GM19397 (cell line): Measurements from ENCODE around the gene STYXL2.

Experiments used
- ATAC-seq: cut with Tn5 transposase; IDR thresholded peaks from one replicate; pipeline ENCODE4 v1.9.1; 2021; ENCODE audit warnings: mild to moderate bottlenecking, moderate library complexity; ENCODE audit not compliant: unreplicated experiment

Gene STYXL2

GRCh38 chr1:167077128-167077867, 16.6 kb upstream of the STYXL2 start:
- ATAC-seq: no peak

GRCh38 chr1:167077868-167078210, 16.0 kb upstream of the STYXL2 start:
- no peak for ATAC-seq

- no peak for ATAC-seq
Measured at GRCh38 chr1:167081594-167082156, 12.2 kb upstream of the STYXL2 start.

- no peak for ATAC-seq
Measured at GRCh38 chr1:167082511-167083027, 11.3 kb upstream of the STYXL2 start.

GRCh38 chr1:167083066-167083665, 10.7 kb upstream of the STYXL2 start:
- no peak for ATAC-seq

- ATAC-seq: no peak
Measured at GRCh38 chr1:167083871-167084270, 10.0 kb upstream of the STYXL2 start.

GRCh38 chr1:167084757-167085156, 9.1 kb upstream of the STYXL2 start:
- no peak for ATAC-seq

GRCh38 chr1:167086033-167086432, 7.8 kb upstream of the STYXL2 start:
- no peak for ATAC-seq

- ATAC-seq: no peak
Measured at GRCh38 chr1:167086768-167087167, 7.1 kb upstream of the STYXL2 start.

- no peak for ATAC-seq
Measured at GRCh38 chr1:167088746-167089417, 5.0 kb upstream of the STYXL2 start.

- ATAC-seq: no peak
Measured at GRCh38 chr1:167089939-167090313, 3.9 kb upstream of the STYXL2 start.

GRCh38 chr1:167090314-167090942, 3.4 kb upstream of the STYXL2 start, which contains the start of gene GPA33:
GPA33 (minus strand) TSS chr1:167090377; CDS start chr1:167090287, 90 bp downstream.
- ATAC-seq: no peak

GRCh38 chr1:167092653-167093052, 1.2 kb upstream of the STYXL2 start:
- ATAC-seq: no peak

- ATAC-seq: no peak
Measured at GRCh38 chr1:167094690-167095089, 815 bp downstream of the STYXL2 start.

GRCh38 chr1:167095368-167095767, 1.5 kb downstream of the STYXL2 start:
- ATAC-seq: no peak

GRCh38 chr1:167099851-167100250, 6.0 kb downstream of the STYXL2 start:
- ATAC-seq: no peak

- ATAC-seq: no peak
Measured at GRCh38 chr1:167100730-167101129, 6.9 kb downstream of the STYXL2 start.

- ATAC-seq: no peak
Measured at GRCh38 chr1:167101754-167102153, 7.9 kb downstream of the STYXL2 start.

GRCh38 chr1:167102906-167103573, 9.2 kb downstream of the STYXL2 start:
- no peak for ATAC-seq

GRCh38 chr1:167104256-167104633, 10.4 kb downstream of the STYXL2 start:
- no peak for ATAC-seq
